ENCODE measurements around the gene CALML6.

GRCh38 chr1:1919304-1920056 lies 4.4 kb downstream of the CALML6 start:
- TF ChIP-seq TEAD4 (IDR thresholded peaks at IDR 0.05; ENCODE audit: low read depth, low read length) (no peak), RAD21 (IDR thresholded peaks at IDR 0.05 in 1 of 2, conservative IDR thresholded peaks at IDR 0.05 in 1 of 2; ENCODE audit: low read depth in 2 of 2, low read length in 2 of 2) (no peak), CHD1 (IDR thresholded peaks at IDR 0.05; ENCODE audit: low read depth, low read length) (no peak)
